IPS DF 4.7 (cell line): ENCODE results near the gene CADM1.

Source experiments
- DNase-seq: peaks from one replicate; pipeline ENCODE4 v3.0.0-alpha.2; 2013; ENCODE audit warnings: low spot score; ENCODE audit errors: extremely low read depth

Gene CADM1

DNA sequence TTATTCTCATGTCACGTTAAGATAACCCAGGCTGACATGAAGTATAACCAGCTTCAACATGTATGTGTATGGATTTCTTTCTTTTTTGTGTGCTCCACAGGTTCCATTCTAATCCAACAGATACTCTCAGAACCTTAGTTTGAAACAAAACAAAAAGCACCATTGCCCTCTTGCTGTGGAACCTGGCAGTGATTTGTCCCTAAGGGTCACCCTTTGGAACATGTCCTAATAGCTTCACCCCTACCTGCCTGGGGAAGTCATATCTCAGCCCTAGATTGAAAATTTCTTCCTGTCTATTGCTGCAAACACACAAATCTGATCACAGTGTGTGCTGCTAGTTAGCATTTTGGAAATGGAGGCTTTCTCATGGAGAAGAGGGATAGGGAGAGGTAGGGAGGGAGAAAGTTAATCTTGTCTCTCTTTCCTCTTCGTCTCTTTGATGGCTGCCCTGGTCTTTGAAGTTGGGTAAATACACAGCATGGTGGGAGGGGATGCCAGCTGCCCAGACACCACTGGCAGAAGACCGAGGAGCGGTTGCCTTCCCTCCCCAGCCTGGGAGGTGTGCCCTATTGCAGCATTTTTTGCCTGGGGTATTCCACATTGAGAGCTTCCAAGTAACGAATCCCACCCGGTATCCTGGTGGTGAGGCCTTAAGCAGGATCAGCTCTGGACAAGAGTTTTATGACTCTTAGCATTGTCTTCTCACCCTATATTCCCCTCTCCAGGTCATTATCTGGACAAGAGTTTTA lies 11.6 kb upstream of the CADM1 start:
- DNase-seq = no peak

DNA sequence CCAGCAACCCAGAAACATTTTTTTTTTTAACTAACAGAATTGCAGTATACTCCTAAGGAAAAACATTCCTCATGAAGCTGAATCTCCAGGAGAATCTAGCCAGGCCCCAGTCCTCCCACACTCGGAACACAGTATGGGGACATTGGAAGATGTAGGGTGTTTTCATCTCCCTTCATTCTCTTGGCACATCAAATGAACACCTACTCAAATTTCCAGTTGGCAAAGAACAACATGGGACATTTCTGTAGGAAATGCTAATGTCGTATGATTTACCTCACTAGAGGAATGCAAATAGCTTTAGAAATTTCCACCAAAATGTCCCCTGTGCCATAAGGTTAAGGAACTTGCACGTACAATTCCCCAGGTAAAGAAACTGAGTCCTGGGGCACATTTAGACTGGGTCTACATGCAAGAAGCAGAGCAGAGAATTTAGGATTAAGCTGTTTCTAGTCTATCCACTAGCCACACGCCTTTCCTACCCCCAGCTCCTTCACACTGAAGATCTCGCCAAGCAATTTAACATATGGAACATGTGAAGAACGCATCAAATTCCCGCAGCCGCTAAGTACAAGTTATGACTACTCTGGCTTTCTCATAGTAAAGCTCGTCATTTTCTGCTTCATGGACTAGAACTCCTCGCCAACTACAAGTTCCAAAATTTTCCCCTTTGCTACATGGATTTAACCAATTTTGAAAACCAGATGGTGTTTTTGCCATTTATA lies 2.9 kb upstream of the CADM1 start:
- no peak for DNase-seq

DNA sequence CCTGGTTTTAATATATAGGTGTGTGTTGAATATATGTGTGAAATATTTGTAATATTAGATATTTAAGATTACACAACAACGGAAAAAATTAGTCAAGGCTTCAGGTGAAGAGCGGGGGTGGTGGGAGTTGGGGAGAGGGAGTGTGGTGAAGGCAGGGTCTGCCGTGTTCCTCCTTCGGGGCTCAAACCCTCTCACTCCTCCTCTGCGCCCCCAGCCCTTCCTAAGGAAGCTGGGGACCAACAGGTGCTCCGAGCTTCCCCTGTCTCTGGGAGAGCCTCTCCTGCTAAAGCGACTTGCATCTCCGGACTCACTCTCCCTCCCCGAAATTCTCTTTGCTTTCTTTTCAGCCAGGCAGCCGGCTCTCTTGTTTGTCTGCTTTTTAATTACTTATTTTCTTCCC lies 960 bp upstream of the CADM1 start:
- no peak for DNase-seq

DNA sequence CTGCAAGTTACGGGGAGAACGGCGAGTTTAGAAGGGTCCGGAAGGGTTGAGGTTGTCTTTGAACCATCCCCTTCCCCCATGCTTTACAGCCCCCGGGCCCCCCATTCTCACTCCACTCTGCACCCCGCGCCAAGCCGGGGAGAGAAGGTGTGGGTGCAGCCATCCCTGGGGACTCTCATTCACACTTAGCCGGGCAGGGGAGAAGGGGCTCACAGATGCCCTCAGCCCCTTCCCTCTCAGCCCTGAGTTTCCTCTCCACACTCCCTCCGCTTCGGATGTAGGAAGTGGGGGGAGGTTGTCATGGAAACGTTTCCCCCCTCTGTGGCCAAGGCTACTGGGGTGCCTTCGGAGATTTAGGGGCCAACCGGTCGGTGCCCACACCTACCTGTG lies 334 bp downstream of the CADM1 start:
- DNase-seq = no peak

DNA sequence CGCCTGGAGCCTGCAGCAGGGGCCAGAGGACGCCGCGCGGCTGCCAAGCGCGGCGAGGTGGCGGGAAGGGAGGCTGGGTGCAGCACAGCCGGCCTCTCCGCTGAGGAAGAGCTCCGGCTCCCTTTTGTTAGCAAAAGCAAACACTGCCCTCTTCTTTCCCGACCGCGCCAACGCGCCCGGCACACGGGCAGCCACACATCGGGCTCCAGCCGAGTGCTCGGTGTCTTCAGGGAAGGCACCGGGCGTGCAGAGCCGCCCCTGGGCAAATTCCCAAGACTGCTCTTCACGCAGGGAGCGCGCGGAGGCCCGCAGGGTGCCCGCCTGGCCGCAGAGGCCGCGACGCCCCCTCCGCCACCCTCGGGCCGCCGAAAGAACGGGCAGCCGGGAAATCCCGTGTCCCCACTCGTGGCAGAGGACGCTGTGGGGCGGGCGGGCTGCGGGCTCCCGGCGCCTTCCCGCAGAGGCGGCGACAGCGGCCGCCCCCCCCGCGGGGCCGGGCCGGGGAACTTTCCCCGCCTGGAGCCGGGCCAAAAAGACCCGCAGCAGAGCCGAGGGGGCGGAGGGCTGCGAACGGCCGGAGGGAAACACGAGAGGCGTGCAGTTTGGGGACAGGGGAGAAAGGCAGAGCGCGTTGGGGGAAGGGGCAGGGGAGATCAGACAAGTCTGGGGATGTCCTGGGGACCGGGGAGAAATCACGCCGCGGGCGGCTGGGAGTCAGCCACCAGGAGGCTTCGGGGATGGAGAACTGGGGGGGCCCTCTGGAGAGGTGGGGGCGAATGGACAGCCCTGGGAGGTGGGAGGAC lies 931 bp downstream of the CADM1 start:
- DNase-seq = no peak

DNA sequence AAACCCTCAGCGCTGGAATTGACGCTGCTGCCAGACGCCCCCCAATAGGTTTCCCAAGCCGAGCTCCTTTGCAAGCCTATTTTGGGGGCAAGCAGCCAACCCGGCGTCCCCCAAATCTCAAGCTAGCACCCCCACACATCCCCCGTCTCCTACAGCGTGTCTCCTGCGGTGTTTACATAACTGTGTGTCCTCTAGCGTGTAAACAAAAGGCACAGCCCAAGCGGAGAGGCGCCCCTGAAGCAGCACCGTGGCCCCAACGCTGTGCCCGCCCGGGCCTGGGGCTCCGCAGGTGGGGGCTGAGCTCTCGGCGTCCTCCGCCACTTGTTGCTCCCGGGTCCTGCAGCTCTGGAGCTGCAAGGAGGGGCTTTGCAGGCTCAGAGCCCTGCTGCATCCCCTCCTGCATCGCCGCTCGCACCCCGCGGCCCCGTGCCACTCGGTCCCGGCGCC lies 1.6 kb downstream of the CADM1 start:
- no peak for DNase-seq

DNA sequence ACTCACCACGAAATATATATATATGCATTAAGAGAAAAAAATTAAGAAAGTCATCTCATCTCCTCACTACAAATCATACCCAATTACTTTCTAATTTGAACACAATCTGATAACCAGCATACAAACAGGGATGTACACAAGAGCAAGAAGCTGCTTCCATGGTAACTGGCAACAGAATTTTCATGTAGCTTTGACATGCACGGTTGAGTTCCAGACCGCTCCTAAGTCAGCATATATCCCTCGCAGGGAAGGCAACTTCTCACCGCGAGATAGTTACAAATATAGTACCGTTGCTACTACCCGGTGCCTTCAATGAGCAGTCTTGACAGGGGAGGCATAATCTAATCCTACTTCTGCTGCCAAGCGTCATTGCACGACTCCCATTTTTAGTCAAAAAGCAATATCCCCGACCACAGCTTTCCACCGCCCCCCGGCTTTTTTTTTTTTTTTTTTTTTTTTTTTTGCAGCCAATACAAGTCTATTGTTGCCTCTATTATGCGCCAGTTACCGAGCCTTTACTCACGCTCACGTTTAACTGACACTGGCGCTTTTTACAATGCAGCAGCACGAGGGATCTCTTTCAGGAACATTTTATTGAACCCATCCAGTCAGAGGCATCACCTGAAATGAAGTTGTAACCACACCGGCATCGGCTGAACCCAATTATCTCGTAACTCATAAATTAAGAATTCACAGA lies 2.2 kb downstream of the CADM1 start:
- no peak for DNase-seq

DNA sequence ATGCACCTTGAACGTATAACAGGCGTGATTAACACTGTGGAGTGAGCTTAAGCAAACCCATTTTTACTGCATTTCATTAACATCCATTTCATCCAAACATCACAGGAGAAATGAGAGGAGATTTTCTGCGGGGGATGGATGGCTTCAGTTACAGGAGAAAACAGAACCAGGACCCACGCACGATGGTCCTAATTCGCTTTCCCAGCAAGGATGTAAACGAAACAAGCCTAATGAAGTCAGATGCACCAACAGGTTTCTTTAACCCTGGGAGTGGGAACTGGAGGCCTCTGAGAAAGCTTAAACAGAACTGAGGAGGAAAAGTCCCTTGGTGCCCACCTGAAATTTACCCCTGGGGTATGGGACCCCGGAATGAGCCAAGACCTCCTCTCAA lies 2.7 kb downstream of the CADM1 start:
- no peak for DNase-seq

DNA sequence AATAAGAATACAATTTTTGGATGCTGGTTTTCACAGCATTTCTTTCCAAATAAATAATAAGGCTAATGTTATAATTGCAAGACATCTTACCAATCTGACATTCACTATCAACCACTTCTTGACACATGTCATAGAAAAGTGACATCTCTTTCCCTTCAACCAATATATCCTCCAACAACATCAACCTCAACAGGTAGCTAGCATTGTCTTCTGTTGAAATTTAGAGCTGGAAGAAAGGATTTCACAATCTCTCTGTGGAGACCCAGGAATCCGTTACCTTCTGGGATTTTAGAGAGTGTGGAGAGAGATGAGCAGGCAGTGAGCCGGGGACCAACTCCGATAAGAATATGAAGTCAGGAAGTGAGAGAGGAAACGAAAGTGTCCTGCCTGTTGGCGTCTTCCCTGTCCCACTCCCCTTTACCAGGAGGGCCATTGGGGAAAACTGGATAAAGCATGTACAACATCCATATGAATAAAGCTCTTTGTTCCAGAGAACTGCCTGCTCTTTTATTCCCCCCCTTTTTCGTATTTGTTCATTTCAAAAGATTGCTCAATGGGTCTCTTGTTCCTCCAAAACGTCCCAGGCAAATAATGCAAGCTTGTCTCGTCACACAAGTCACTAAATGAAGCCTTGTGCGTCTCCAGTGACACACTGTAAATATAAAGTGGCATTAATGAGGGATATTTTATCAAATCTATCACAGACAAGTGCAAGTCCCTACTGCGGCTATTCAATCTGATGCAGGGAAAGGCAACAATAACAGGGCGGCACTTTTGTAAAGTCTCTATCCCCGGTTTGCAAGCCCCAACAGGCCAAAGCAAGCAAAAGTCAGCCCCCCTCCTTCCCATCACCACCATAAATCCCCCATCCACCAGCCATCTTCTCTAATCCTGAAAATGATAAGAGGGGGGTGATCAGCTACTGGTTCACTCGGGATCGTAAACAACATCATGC lies 3.4 kb downstream of the CADM1 start:
- DNase-seq = no peak

DNA sequence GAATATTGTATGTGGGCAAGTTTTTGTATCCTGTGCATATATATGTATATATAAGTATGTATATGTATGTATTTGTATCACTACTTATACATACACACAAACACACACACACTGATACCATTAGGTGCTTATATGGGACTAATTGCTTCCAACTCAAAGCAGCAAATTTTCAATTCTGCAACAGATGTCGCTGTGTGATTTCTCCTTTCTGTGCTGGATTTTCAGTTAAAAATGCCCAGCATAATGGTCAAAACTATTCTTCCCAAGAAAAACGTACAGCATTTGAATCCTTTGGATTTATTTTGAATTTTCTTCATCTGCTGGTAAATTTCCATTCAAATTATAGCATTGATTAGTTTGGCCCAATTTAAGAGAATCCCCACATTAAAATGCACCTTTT lies 4.3 kb downstream of the CADM1 start:
- DNase-seq = no peak

DNA sequence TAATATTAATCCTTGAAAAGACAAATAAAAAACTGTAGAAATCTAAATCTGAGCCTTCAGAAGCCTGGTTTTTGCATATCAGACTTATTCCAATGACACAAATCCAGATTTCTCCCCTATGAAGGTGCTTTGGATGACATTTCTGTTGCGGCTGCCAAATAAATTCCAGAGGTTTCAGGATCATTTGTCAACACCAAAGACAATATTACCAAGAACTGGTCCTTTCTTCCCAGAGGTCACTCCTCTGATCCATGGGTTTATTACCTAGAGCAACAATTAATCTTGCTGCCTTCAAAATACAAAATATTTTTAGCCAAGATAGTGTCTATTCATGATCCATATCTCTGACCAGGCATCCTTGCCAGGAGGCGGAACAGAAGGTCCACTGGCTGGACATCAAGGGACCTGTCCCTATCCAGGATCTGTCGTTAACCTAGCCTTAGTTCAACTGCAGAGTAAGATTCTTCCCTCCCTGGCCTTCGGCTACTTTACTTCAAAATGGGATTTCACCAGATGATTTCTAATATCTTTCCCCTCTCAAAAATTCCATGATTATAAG lies 4.9 kb downstream of the CADM1 start:
- DNase-seq = no peak

DNA sequence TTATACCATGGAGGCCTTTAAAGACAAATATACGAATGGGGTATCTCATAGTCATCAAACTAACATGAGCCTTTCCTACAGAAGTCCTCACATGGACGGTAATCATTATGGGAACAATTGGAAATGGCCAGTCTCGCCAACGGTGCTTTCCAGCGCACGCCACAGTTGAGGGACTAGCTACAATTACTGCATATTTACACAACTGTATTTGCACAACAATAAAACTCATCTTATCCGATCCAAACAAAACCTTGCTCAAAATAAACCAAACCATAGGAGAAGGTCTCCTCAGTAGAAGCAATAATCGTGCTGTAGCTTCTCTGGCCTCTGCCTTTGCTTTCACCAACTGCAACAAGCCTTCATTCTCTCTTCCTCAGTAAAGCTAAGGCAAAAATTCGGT lies 5.9 kb downstream of the CADM1 start:
- DNase-seq = no peak

DNA sequence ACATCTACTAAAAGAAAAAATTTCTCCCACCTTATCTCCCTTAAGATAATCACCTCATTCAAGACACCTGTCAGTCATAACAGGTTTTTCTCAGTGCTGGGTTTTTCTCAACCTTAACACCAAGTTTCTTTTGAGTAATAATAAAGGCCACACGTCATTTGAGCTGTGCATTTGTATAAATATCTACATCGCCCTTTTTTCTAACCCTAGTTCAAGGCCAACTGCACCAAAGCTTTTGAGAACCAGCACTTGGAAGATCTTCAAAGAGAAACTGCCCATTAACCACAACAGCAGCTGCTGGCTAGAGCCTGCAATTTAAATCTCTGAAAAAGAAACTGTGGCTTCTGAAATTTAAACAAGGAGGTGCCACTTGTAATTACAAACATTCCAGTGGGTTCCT lies 6.9 kb downstream of the CADM1 start:
- no peak for DNase-seq

DNA sequence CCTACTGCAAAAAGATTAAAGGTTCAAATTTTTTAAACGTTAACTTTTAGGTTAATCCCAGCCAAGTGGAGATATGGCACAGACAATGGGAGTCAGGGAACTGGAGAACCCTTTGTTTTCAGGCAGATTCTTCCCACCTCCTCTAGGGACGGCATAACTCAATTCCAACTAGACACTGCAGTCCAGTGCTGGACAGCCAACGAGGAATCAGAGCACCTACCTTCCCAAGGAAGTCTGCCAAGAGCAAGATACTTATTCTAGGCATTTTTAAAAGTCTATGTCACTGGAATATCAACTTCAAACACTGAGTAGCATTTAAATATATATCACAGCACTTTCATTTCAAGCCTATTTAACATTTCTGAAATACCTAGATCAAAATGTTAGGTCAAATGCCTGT lies 7.3 kb downstream of the CADM1 start:
- no peak for DNase-seq

DNA sequence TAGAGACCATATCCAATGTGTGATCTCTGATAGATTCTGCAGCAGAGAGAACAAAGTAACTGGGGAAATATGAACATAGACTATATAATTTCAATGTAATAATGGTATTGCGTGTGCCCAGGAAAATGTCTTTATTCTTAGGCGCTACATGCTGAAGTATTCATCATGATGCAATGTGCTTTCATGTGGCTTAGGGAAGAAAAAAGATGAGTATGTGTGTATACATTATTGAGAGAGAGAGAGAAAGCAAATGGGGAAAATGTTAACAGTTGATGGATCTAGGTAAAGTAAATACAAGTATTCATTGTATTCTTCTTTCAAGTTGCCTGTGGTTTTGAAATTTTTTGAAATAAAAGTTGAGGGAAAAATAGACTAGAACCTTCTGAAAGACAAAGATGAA lies 10.3 kb downstream of the CADM1 start:
- DNase-seq = no peak

DNA sequence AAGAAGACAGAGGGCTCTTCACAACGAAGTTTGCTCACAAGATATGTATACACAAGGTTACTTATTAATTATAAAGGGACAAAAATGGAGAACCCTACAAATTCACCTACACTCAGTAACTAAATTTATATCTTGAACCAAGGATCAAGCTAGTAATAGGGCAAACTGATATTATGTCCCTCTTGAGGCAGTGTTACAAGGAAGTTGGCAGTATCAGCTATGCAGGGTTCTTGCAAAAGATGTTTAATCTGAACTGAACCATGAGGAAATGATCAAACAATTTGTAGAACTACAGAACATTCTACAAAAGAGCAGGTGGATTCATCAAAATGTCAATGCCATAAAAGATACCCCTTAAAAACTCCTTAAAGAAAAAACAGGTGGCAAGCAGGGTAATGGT lies 10.7 kb downstream of the CADM1 start:
- no peak for DNase-seq

DNA sequence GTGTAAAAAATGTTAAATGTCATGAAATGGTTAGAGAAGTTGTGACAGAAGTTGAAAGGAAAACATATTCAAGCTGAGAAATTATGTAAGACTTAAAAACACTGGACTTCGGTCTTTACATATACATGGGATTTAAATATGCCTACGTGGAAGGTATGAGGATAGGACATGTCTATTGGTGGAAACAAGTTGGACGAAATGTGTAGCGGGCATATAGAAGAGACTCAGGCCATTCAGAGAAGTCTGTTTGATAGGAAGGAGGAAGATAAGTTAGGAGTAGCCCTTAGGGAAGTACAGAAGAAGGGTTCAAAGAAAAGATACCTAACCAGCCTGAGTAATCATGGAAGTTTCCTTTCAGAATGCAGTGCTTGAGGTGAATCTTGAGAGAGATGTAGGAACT lies 14.7 kb downstream of the CADM1 start:
- no peak for DNase-seq

DNA sequence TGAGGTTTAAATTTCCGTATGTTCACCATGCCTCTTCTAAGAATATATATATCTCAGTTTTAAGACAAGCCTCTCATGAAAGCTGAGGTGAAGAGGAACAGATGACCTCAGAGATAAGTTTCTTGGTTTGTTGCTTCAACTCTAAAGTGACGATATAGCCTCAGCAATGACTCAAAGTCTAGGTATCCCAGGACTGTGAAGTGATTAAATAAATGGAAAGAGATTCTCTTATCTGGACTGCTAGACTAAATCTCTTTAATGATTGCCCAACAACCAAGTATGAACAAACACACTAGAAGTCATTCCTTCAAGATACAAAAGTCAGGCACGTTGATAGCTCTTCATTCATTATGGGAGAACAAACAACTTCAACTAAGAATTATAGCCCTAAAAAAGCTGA lies 15.3 kb downstream of the CADM1 start:
- no peak for DNase-seq

DNA sequence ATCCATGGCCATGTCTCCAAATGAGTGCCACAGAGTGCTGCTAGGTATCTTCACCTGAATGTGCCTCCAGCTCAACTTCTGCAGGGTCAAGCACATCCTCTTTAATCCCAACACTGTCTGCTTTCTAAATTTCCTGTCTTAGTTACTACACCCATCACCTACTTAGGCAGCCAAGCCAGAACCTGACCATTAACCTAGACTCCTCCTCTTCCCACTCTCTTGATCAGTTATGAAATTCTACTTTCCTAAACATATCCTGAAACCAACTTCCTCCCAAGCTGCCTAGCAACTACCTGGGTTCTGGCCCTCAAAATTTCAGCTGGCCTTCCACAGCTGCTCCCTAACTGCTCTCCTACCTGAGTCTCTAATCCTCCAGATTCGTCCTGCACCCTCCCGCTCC lies 22.7 kb downstream of the CADM1 start:
- DNase-seq = no peak

DNA sequence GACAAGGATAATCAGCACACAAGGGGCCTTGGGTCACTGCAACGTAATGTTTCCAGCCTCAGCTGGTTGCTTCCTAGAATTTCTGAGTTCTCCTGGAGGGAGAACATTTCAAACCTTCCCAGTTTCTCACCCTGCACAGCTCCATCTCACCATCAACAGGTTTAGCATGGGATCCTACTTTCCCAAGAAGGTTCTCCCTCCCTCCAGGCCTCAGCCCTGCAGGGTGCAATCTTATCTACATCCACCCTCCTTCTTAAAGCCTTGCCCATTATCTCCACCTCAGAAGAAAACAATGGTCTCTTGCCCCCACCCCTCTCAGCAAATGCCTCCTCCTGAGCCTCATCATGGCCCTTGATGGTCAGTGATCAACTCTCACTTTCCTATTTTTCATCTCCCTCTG lies 23.6 kb downstream of the CADM1 start:
- DNase-seq = no peak
